NCI-H2196 (cell line): ENCODE data around the gene RAB3D.
A peak's percentile ranks its signal among the peaks of the same experiment; 100 is the strongest.

Experiments
- DNase-seq: peaks from one replicate; lab custom pipeline; 2025; ENCODE audit not compliant: unreplicated experiment; lab: John Stamatoyannopoulos, UW

The RAB3D gene

GRCh38 chr19:11299946-11300810 lies 39.3 kb downstream of the RAB3D start:
- DNase-seq: no peak

DNA sequence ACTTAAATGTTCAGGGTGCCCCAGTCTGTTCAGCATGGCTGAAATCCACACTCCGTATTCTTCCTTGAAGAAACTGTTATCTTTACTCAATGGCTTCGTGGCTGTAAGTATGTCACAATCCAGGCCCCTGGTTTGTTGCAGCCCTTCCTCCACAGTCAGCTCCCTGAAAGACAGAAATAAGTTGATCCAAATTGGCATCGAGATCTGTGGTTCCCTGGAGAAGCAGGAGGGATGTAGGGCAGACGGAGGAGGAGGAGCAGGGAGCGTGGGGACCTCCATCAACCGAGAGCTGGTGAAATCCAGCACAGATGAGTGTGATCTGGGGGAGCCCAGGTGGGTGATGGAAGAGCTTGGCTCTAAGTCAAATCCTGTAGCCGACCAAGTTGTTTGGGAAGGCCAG lies 43.2 kb downstream of the RAB3D start:
- no peak for DNase-seq

DNA sequence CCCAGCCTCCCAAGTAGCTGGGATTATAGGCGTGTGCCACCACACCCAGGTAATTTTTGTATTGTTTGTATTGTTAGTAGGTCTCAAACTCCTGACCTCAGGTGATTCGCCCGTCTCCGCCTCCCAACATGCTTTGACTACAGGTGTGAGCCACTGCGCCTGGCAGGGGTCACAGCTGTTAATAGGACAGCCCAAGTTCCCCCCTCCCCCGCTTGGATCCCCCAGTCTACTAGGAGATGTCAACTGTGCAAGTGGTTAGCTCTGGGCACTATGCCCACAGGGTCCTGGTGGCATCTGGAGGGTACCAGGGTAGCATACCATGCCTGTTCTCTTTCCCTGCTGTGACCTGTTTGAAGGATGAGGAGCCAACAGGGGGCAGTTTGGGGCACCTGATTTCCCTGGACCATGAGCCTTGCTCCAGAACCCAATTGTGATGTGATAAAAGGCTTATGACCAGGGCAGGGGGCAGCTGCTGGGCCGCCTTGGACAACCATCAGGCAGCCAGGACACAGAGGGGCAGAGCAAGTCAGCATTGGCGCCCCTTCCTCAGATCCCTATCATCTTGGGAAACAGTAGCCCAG lies 43.7 kb downstream of the RAB3D start, which contains the start of gene TSPAN16:
Gene TSPAN16 (plus strand): TSS at position 496 of the 581 bp plus-strand sequence. CDS start 138 bp downstream, outside the sequence.
- no peak for DNase-seq

GRCh38 chr19:11295180-11295579 lies 44.3 kb downstream of the RAB3D start:
- DNase-seq: no peak

DNA sequence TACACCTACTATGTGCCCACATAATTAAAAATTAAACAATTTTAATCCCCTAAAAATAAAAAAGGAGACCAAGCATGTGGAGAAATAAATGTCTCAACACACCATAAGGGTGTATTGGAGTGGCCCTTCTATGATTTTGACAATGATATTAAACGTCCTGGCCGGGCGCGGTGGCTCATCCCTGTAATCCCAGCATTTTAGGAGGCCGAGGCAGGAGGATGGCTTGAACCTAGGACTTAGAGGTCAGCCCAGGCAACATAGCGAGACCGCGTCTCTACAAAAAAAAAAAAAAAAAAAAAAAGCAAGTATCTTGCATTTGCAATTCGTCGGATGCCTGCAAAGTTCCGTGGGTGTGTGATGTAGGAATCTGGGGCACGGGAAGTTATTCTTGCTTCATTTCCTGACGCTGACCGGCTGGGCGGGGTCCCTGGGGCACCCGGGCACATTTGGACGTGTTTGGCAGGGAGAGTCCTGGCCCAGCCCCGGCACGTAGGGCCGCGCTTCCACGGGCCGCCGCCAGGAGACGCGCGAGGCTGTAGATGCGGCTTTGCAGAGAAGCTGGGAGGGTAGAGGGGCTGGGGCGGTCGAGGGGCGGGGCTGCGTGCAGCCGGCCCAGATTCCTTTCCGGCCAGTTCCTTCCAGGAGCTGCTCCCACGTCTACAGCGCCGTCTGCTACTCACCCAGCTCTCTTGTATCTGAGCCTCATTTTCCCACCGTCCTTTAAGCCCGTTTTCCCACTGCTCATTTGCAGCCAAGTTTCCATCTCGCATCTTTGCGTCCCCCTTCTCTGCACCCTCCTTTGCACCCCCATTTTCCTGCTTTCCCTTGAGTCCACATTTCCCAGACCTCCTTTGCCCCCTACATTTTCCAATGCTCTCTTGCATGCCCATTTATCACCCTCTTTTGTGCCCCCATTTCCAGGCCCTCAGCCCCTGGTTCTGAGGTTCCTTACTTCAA lies 45.7 kb downstream of the RAB3D start:
- DNase-seq: peak; percentile 89

DNA sequence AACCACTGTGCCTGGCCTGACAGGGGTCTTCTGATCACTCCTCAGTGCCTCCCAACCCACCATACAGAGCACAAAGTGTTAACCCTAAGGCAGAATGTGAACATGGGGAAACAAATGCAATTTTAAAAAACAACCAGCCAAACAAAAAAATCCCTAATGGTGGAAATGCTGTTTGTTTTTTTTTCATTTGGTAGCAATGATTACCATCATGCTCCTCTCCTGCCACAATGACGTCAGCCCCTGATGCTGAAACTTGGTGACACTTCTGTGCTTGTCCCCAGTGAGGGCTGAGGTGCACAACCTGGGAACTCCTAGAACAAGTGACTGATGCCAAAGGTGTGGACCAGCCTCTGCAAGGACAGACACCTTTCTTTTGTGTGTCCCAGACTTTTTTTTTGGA lies 47.5 kb downstream of the RAB3D start:
- DNase-seq: no peak

DNA sequence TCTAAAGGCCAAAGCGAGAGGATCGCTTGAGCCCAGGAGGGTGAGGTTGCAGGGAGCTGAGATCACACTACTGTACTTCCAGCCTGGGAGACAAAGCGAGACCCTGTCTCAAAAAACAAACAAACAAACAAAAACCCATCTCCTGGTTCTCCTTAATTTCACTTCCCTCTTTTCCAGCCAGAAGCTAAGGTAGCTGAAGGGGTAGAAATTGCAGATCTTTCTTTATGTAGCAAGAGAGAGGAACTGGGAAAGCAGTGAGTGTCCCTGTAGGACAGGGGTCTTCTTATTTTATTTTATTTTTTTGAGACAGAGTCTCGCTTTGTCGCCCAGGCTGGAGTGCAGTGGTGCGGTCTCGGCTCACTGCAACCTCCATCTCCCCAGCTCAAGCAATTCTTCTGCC lies 48.0 kb downstream of the RAB3D start:
- DNase-seq: no peak

DNA sequence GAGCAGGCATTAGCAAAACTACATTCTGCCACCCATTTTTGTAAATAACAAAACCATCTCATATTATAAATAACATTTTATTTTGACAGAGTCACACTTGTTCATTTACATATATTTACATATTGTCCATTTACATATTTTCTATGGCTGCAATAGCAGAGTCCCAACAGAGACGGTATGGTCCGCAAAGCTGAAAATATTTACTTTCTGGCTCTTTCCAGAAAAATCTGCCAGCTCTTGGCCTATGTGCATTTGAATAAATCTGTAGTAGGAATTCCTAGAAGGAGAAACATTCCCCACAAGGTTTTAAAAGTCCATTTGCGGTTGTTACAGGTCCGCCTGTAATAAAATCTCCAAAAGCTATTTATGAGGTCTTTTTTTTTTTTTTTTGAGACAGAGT lies 49.2 kb downstream of the RAB3D start:
- DNase-seq: no peak

DNA sequence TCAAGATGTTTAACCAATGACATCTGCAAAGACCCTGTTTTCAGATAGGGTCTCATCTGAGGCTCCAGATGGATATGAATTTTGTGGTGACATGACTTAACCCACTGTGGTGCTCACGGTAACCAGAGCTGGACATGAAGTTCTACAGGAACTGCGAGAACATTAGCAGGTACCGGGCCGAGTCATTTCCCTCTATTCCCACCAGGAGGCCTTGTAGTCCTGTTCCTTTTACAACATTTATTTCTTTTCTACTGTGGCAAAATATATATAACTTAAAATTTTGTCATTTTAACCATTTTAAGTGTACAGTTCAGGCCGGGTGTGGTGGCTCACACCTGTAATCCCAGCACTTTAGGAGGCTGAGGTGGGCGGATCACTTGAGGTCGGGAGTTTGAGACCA lies 51.1 kb downstream of the RAB3D start:
- DNase-seq: peak; percentile 15

DNA sequence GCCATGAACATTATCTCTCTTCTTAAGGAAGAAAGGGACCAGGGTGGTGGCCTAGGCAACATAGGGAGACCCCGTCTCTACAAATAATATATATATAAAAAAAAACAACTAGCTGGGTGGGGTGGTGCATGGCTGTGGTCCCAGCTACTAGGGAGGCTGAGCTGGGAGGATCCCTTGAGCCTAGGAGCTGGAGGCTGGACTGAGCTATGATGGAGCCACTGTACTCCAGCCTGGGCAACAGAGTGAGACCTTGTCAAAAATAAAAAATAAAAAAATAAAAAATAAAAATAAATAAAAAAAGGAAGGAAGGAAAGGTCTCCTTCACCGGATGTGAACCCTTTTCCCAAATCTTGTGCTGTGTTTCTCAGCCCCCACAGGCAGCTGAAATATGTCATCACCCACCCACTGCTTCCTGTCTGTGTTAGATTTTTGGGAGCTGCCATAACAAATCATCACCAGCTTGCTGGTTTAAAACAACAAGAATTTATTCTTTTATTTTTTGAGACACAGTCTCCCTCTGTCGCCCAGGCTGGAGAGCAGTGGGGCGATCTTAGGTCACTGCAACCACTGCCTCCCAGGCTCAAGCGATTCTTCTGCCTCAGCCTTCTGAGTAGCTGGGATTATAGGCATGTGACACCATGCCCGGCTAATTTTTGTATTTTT lies 53.0 kb downstream of the RAB3D start:
- no peak for DNase-seq

- no peak for DNase-seq
Observed at GRCh38 chr19:11284515-11284914, 54.9 kb downstream of the RAB3D start.

DNA sequence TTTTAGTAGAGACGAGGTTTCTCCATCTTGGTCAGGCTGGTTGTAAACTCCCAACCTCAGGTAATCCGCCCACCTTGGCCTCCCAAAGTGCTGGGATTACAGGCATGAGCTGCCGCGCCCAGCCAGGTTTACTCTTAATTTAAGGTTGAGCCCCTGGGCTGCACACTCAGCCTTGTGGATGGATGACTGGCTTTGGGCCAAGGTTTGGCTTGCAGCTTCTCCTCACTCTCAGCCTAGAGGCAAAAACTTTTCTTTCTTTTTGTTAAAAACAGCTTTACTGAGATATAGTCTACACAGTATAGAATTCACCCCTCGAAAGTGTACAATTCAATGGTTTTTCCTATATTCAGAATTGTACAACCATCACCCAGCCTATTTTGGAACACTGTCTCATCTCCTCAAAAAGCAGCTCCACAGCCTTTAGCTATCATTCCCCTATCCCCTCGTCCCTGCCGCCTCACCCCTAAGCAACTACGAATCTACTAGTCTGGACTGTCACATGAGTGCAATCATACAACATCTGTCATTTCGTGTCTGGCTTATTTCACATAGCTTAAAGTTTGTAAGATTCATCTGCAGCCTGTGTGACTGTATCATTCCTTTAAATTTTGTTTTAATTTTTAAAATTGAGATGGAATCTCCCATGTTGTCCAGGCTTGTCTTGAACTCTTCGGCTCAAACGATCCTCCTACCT lies 58.0 kb downstream of the RAB3D start:
- no peak for DNase-seq

GRCh38 chr19:11279505-11280236 lies 59.8 kb downstream of the RAB3D start:
- no peak for DNase-seq

GRCh38 chr19:11278670-11279069 lies 60.8 kb downstream of the RAB3D start:
- no peak for DNase-seq

- no peak for DNase-seq
Observed at GRCh38 chr19:11274533-11275086, 64.8 kb downstream of the RAB3D start.

DNA sequence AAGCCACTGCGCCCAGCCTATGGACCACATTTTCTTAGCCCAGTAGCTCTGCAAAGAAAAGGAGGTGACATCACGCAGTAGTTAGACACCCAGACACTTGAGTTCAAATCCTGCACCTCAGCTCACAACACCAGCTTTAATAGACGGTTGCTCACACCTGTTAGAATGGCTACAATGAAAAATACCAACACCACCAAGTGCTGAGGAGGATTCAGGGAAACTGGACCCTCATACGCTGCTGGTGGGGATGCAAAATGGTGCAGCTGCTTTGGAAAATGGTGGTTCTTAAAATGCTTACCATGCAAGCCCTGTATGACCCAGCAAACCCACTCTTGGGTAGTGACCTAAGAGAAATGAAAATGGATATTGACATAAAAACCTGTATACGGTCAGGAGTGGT lies 65.5 kb downstream of the RAB3D start:
- DNase-seq: no peak

GRCh38 chr19:11273296-11273695 lies 66.2 kb downstream of the RAB3D start:
- DNase-seq: no peak
